Spleen (tissue), 11 donors: ENCODE data around the gene WSCD1. TPM values are rescaled to one million over a fixed set of nuclear protein-coding genes. Genes with fewer than 3 reads are reported as not detected.

Source experiments
- DNase-seq: peaks from one replicate; pipeline ENCODE4 v3.0.0-alpha.2; 2020
- H3K27ac ChIP-seq, 8 donors: fragments of 200-600 bp; sonication (generic) in 7 of 8; 1 replicate in 4 of 8; 2 replicates in 4 of 8; pipeline versions ENCODE4 v1.5.0 to v1.8.0; 2016 to 2021; ENCODE audit warnings: inconsistent platforms in 4 of 8, mild to moderate bottlenecking in 4 of 8, moderate library complexity in 1 of 8
- H3K27me3 ChIP-seq, 7 donors: fragments of 200-600 bp; sonication (generic) in 6 of 7; replicated peaks in 1 of 7; 1 replicate in 4 of 7; 2 replicates in 3 of 7; pipeline versions ENCODE4 v1.5.0 to v1.8.0; 2016 to 2021; ENCODE audit warnings: inconsistent platforms in 3 of 7, mild to moderate bottlenecking in 1 of 7
- H3K36me3 ChIP-seq, 6 donors: fragments of 200-600 bp; sonication (generic) in 5 of 6; 1 replicate in 4 of 6; 2 replicates in 2 of 6; pipeline versions ENCODE4 v1.5.0 to v1.8.0; 2016 to 2021; ENCODE audit warnings: inconsistent platforms in 2 of 6
- H3K4me1 ChIP-seq, 6 donors: fragments of 200-600 bp; sonication (generic) in 5 of 6; 1 replicate in 3 of 6; 2 replicates in 3 of 6; pipeline versions ENCODE4 v1.5.0 to v1.8.0; 2016 to 2021; ENCODE audit warnings: inconsistent platforms in 3 of 6
- H3K4me3 ChIP-seq, 8 donors: fragments of 200-600 bp; sonication (generic) in 7 of 8; 1 replicate in 4 of 8; 2 replicates in 4 of 8; pipeline versions ENCODE4 v1.5.0 to v1.8.0; 2016 to 2021; ENCODE audit warnings: inconsistent platforms in 4 of 8, mild to moderate bottlenecking in 4 of 8, moderate library complexity in 2 of 8
- H3K9me3 ChIP-seq, 8 donors: fragments of 200-600 bp; sonication (generic) in 7 of 8; 1 replicate in 4 of 8; 2 replicates in 4 of 8; pipeline versions ENCODE4 v1.5.0 to v1.8.0; 2016 to 2021; ENCODE audit warnings: inconsistent platforms in 4 of 8
- CTCF ChIP-seq, 11 experiments: fragments of 200-600 bp in 7 of 11; fragments of 450-650 bp in 4 of 11; sonication (generic) in 4 of 11; IDR thresholded peaks in 8 of 11; conservative IDR thresholded peaks in 3 of 11; 1 replicate in 7 of 11; 2 replicates in 4 of 11; pipeline versions ENCODE4 v1.4.0 to v1.8.0; 2016 to 2021; ENCODE audit warnings: antibody characterized with exemption in 11 of 11, inconsistent platforms in 4 of 11, mild to moderate bottlenecking in 1 of 11
- POLR2A ChIP-seq, 3 donors: fragments of 450-650 bp; IDR thresholded peaks; one replicate each; pipeline ENCODE4 v1.5.1; 2017; ENCODE audit warnings: antibody characterized with exemption in 3 of 3, mild to moderate bottlenecking in 1 of 3
- POLR2AphosphoS5 ChIP-seq, 3 donors: sonication (generic); formaldehyde crosslinking; IDR thresholded peaks; one replicate each; pipeline ENCODE4 v1.5.1; 2017; ENCODE audit warnings: antibody characterized with exemption in 3 of 3
- WGBS, 5 donors: extraction: QIAGEN DNeasy Blood & Tissue Kit in 3 of 5; methylation state at CpG; one replicate each; pipeline versions ENCODE4 v1.1.5 to v1.1.7; 2013 to 2018; 5-methylcytosine and 5-hydroxymethylcytosine counted together
- intact Hi-C: fragments of 100-400 bp; cut with DNase I; formaldehyde crosslinking; loops from one replicate; pipeline ENCODE4 v1.15.0; 2023; ENCODE audit warnings: low total_unique reads
- polyA plus RNA-seq, 3 donors: library from polyadenylated mRNA; stranded (reverse); fragments of 200-250 nt; gene quantifications; one replicate each; pipeline ENCODE4 v1.2.1, GENCODE V29; 2013
- total RNA-seq, 7 donors: library from RNA; depleted of rRNA in 3 of 7; stranded (reverse); fragments of >200 nt in 3 of 7; fragmentation: NEBNext Ultra II Directional in 4 of 7; extraction: Animal tissue kit (Norgen Biotek cat#: 25700) in 4 of 7; gene quantifications; one replicate each; pipeline versions ENCODE4 v1.1.0 to v1.2.1, GENCODE V29; 2016 to 2021
- donor health status: healthy with polysubstance abuse.
- donor health status: DM: no; HTN: no; CAD: no; lungs with moderate emphysema.
- donor health status: DM: no; HTN: no; CAD: no.
- donor health status: Bipolar disorder and iron deficiency.
- donor health status: healthy.
- donor health status: DM: no; HTN: no; CAD: no.
- donor health status: DM: yes; HTN: yes; CAD: no.

WSCD1 gene
- total and polyA plus RNA-seq, 10 donors = 2.4 to 84.1 (median 44.3) TPM

GRCh38 chr17:6107791-6108190 lies 37.6 kb downstream of the WSCD1 start:
- no peaks in the 10 kb centered on the region for H3K9me3 ChIP-seq
- DNase-seq = peak; percentile 28
- no peak for TF ChIP-seq POLR2AphosphoS5 (IDR thresholded peaks at IDR 0.05)
- TF ChIP-seq CTCF (IDR thresholded peaks at IDR 0.05 in 8 of 11, conservative IDR thresholded peaks at IDR 0.05 in 3 of 11) = no peak
- TF ChIP-seq POLR2A (IDR thresholded peaks at IDR 0.05) = no peak
- no peak overlapping the region for H3K27ac ChIP-seq
- WGBS, 5 donors = 87 to 98% (median 90%) methylated on average over 12 of the region's 12 CpGs
- H3K27me3 ChIP-seq = peaks cover 0 to 12% (median 0%) of the 10 kb centered on the region in 7 donors
- no peak overlapping the region for H3K4me3 ChIP-seq
- peaks cover 0 to 5% (median 0%) of the 10 kb centered on the region in 6 donors for H3K4me1 ChIP-seq
- peaks cover 0 to 12% (median 0%) of the 10 kb centered on the region in 6 donors for H3K36me3 ChIP-seq
- intact Hi-C loops = no loop called here

GRCh38 chr17:6108382-6108781 lies 38.2 kb downstream of the WSCD1 start:
- Histone ChIP-seq H3K9me3 (no peaks in the 10 kb centered on the region), H3K36me3 (peaks cover 0 to 12% (median 0%) of the 10 kb centered on the region in 6 donors), H3K4me1 (no peaks in the 10 kb centered on the region), H3K27ac (no peak overlapping the region), H3K27me3 (peaks cover 0 to 12% (median 0%) of the 10 kb centered on the region in 7 donors), H3K4me3 (no peak overlapping the region)
- intact Hi-C loops = no loop called here
- WGBS, 5 donors = 71 to 77% (median 74%) methylated on average over 5 of the region's 5 CpGs
- TF ChIP-seq CTCF (IDR thresholded peaks at IDR 0.05 in 8 of 11, conservative IDR thresholded peaks at IDR 0.05 in 3 of 11) (no peak), POLR2AphosphoS5 (IDR thresholded peaks at IDR 0.05) (no peak), POLR2A (IDR thresholded peaks at IDR 0.05) (no peak)
- peak; percentile 5 for DNase-seq

- intact Hi-C loops = no loop called here
- Histone ChIP-seq H3K9me3 (no peaks in the 10 kb centered on the region), H3K27ac (no peak overlapping the region), H3K27me3 (peaks cover 0 to 12% (median 0%) of the 10 kb centered on the region in 7 donors), H3K4me3 (no peak overlapping the region), H3K36me3 (peaks cover 0 to 12% (median 0%) of the 10 kb centered on the region in 6 donors), H3K4me1 (no peaks in the 10 kb centered on the region)
- TF ChIP-seq CTCF (IDR thresholded peaks at IDR 0.05 in 8 of 11, conservative IDR thresholded peaks at IDR 0.05 in 3 of 11) (no peak), POLR2AphosphoS5 (IDR thresholded peaks at IDR 0.05) (no peak), POLR2A (IDR thresholded peaks at IDR 0.05) (no peak)
- peak; percentile 20 for DNase-seq
- WGBS, 5 donors = 78 to 88% (median 85%) methylated on average over 5 of the region's 5 CpGs
Measured at GRCh38 chr17:6108987-6109386, 38.8 kb downstream of the WSCD1 start.

GRCh38 chr17:6109536-6109935 lies 39.4 kb downstream of the WSCD1 start:
- peaks cover 0 to 12% (median 0%) of the 10 kb centered on the region in 6 donors for H3K36me3 ChIP-seq
- DNase-seq = peak; percentile 40
- H3K4me1 ChIP-seq = no peaks in the 10 kb centered on the region
- TF ChIP-seq POLR2A (IDR thresholded peaks at IDR 0.05) (no peak), POLR2AphosphoS5 (IDR thresholded peaks at IDR 0.05) (no peak), CTCF (IDR thresholded peaks at IDR 0.05 in 8 of 11, conservative IDR thresholded peaks at IDR 0.05 in 3 of 11) (no peak)
- H3K4me3 ChIP-seq = no peak overlapping the region
- no peak overlapping the region for H3K27ac ChIP-seq
- intact Hi-C loops = no loop called here
- H3K9me3 ChIP-seq = no peaks in the 10 kb centered on the region
- peaks cover 0 to 12% (median 0%) of the 10 kb centered on the region in 7 donors for H3K27me3 ChIP-seq
- 85 to 99% (median 87%) methylated on average over 3 to 4 of the region's 4 CpGs for WGBS, 5 donors
